Esophagus muscularis mucosa (tissue), 4 donors: ENCODE measurements around the gene SETD9.

ENCODE experiments used
- CTCF ChIP-seq, 3 experiments: fragments of 200-600 bp in 2 of 3; fragments of 450-650 bp in 1 of 3; sonication (generic) in 2 of 3; IDR thresholded peaks; one replicate each; pipeline ENCODE4 v1.5.1; 2017 to 2019; ENCODE audit warnings: antibody characterized with exemption in 3 of 3, mild to moderate bottlenecking in 2 of 3, moderate library complexity in 1 of 3
- EP300 ChIP-seq: sonication (generic); formaldehyde crosslinking; IDR thresholded peaks from one replicate; pipeline ENCODE4 v1.6.1; 2017; ENCODE audit warnings: antibody characterized with exemption
- POLR2A ChIP-seq: fragments of 450-650 bp; IDR thresholded peaks from one replicate; pipeline ENCODE4 v1.6.1; 2017; ENCODE audit warnings: antibody characterized with exemption, moderate library complexity, mild to moderate bottlenecking, low read depth
- POLR2AphosphoS5 ChIP-seq, 2 donors: sonication (generic); formaldehyde crosslinking; IDR thresholded peaks; one replicate each; pipeline ENCODE4 v1.6.1; 2017; ENCODE audit warnings: antibody characterized with exemption in 2 of 2

- no peak for TF ChIP-seq EP300
- TF ChIP-seq CTCF (IDR thresholded peaks at IDR 0.05): no peak
- no peak for TF ChIP-seq POLR2A
- no peak for TF ChIP-seq POLR2AphosphoS5 (IDR thresholded peaks at IDR 0.05)
These were observed 24.9 kb downstream of the SETD9 start for GRCh38 chr5:56934325-56934724.
